NCI-H2196 (cell line): ENCODE results near the gene CBFA2T2.

ENCODE experiments used
- DNase-seq: peaks from one replicate; lab custom pipeline; 2025; ENCODE audit not compliant: unreplicated experiment; lab: John Stamatoyannopoulos, UW

The CBFA2T2 gene

GRCh38 chr20:33649201-33649681, 159.3 kb downstream of the CBFA2T2 start:
- no peak for DNase-seq

GRCh38 chr20:33650111-33650752, 160.3 kb downstream of the CBFA2T2 start:
- no peak for DNase-seq

GRCh38 chr20:33650753-33651561, 161.1 kb downstream of the CBFA2T2 start:
- no peak for DNase-seq

GRCh38 chr20:33651562-33652048, 161.7 kb downstream of the CBFA2T2 start:
- no peak for DNase-seq

GRCh38 chr20:33653218-33653899, 163.5 kb downstream of the CBFA2T2 start:
- peak; percentile 53 for DNase-seq

- peak; percentile 90 for DNase-seq
These were observed 164.2 kb downstream of the CBFA2T2 start for GRCh38 chr20:33653900-33654596.

- DNase-seq, result no peak
These were observed 164.8 kb downstream of the CBFA2T2 start for GRCh38 chr20:33654680-33655161.

GRCh38 chr20:33655164-33655563, 165.3 kb downstream of the CBFA2T2 start:
- no peak for DNase-seq

GRCh38 chr20:33656010-33656782, 166.3 kb downstream of the CBFA2T2 start:
- no peak for DNase-seq

- no peak for DNase-seq
These were observed 167.1 kb downstream of the CBFA2T2 start for GRCh38 chr20:33656783-33657703.

- DNase-seq, result no peak
These were observed 167.8 kb downstream of the CBFA2T2 start for GRCh38 chr20:33657704-33658095.

GRCh38 chr20:33658510-33658909, 168.6 kb downstream of the CBFA2T2 start:
- no peak for DNase-seq

GRCh38 chr20:33658929-33659328, 169.0 kb downstream of the CBFA2T2 start:
- DNase-seq, result no peak

- DNase-seq, result no peak
These were observed 169.6 kb downstream of the CBFA2T2 start for GRCh38 chr20:33659341-33660034.

GRCh38 chr20:33660035-33660684, 170.3 kb downstream of the CBFA2T2 start:
- no peak for DNase-seq

- no peak for DNase-seq
These were observed 170.8 kb downstream of the CBFA2T2 start for GRCh38 chr20:33660685-33661058.

- DNase-seq, result no peak
These were observed 172.3 kb downstream of the CBFA2T2 start, which contains the start of gene C20orf144 for GRCh38 chr20:33662172-33662571. C20orf144 (plus strand) TSS chr20:33662327; CDS start chr20:33662346, 19 bp downstream.
